Naive thymus-derived CD4-positive, alpha-beta T cell (primary cell): Measurements from ENCODE around the gene VPS29. TPM values are rescaled to one million over a fixed set of nuclear protein-coding genes. Genes with fewer than 3 reads are reported as not detected.
A peak's percentile ranks its signal among the peaks of the same experiment; 100 is the strongest.
"Not testable (repeated sequence)": the region's sequence is repeated elsewhere in the genome, so short reads cannot be mapped to it uniquely, and the experiment has no call there.

Experiments
- ATAC-seq: fragments of 150-1000 bp; cut with Tn5 transposase; 2 replicates; pipeline ENCODE4 v1.10.0; 2021; ENCODE audit warnings: mild to moderate bottlenecking, moderate library complexity
- CTCF ChIA-PET: fragments of 350-600 bp; sonication (Branson Sonifier 250); formaldehyde crosslinking; loops from one replicate; lab custom pipeline; 2021; ENCODE audit warnings: antibody characterized with exemption; lab: Charles Lee
- POLR2A ChIA-PET: fragments of 350-600 bp; sonication (Branson Sonifier 250); formaldehyde crosslinking; loops from one replicate; lab custom pipeline; 2021; ENCODE audit warnings: antibody characterized with exemption, inconsistent platforms; lab: Charles Lee
- DNase-seq, 9 donors: peaks; one replicate each; pipeline versions ENCODE4 v3.0.0 to v3.0.0-alpha.2; 2020 to 2022; ENCODE audit warnings: mixed read lengths in 1 of 9
- H3K27ac ChIP-seq: one replicate; pipeline ENCODE4 v1.7.0; 2013; ENCODE audit warnings: mild to moderate bottlenecking, low read depth, low read length, moderate library complexity
- H3K27me3 ChIP-seq, 2 donors: one replicate each; pipeline ENCODE4 v1.7.0; 2013; ENCODE audit warnings: low read length in 2 of 2, mild to moderate bottlenecking in 2 of 2, moderate library complexity in 2 of 2; ENCODE audit not compliant: control insufficient read depth in 2 of 2, insufficient read depth in 2 of 2
- H3K36me3 ChIP-seq, 3 experiments: 1 replicate in 2 of 3; 2 replicates in 1 of 3; pipeline ENCODE4 v1.7.0; 2013; ENCODE audit warnings: low read length in 3 of 3, mild to moderate bottlenecking in 3 of 3, moderate library complexity in 1 of 3; ENCODE audit not compliant: insufficient read depth in 3 of 3, control insufficient read depth in 2 of 3
- H3K4me1 ChIP-seq, 2 donors: one replicate each; pipeline ENCODE4 v1.7.0; 2013; ENCODE audit warnings: low read length in 2 of 2, mild to moderate bottlenecking in 2 of 2, moderate library complexity in 1 of 2; ENCODE audit not compliant: control insufficient read depth in 2 of 2, insufficient read depth in 2 of 2
- H3K4me3 ChIP-seq: 2 replicates; pipeline ENCODE4 v1.7.0; 2013; ENCODE audit warnings: mild to moderate bottlenecking, low read length
- H3K9me3 ChIP-seq, 3 experiments: 1 replicate in 2 of 3; 2 replicates in 1 of 3; pipeline ENCODE4 v1.7.0; 2013; ENCODE audit warnings: low read length in 3 of 3; ENCODE audit not compliant: control insufficient read depth in 2 of 3
- H3K27ac Mint-ChIP-seq, 9 donors: one replicate each; pipeline ENCODE4 v1.8.0; 2020 to 2022; ENCODE audit warnings: mixed read lengths in 9 of 9, mild to moderate bottlenecking in 8 of 9, moderate library complexity in 5 of 9, inconsistent platforms in 2 of 9
- H3K27me3 Mint-ChIP-seq, 5 donors: one replicate each; pipeline ENCODE4 v1.8.0; 2021 to 2022; ENCODE audit warnings: mixed read lengths in 5 of 5, mild to moderate bottlenecking in 1 of 5
- H3K36me3 Mint-ChIP-seq, 5 donors: one replicate each; pipeline ENCODE4 v1.8.0; 2020 to 2022; ENCODE audit warnings: mixed read lengths in 5 of 5, mild to moderate bottlenecking in 3 of 5, inconsistent platforms in 1 of 5
- H3K4me1 Mint-ChIP-seq, 7 donors: one replicate each; pipeline ENCODE4 v1.8.0; 2020 to 2022; ENCODE audit warnings: mixed read lengths in 7 of 7, mild to moderate bottlenecking in 3 of 7, inconsistent platforms in 1 of 7
- H3K4me3 Mint-ChIP-seq, 10 donors: one replicate each; pipeline ENCODE4 v1.8.0; 2020 to 2022; ENCODE audit warnings: mild to moderate bottlenecking in 10 of 10, mixed read lengths in 10 of 10, moderate library complexity in 6 of 10, inconsistent platforms in 2 of 10
- H3K9me3 Mint-ChIP-seq, 11 donors: one replicate each; pipeline ENCODE4 v1.8.0; 2020 to 2022; ENCODE audit warnings: mixed read lengths in 11 of 11, mild to moderate bottlenecking in 4 of 11, inconsistent platforms in 1 of 11, moderate library complexity in 1 of 11
- intact Hi-C, 2 donors: fragments of 100-400 bp; cut with micrococcal nuclease; formaldehyde crosslinking; loops; one replicate each; pipeline ENCODE4 v1.15.1; 2023
- polyA plus RNA-seq, 2 donors: library from polyadenylated mRNA; unstranded; fragments of 300-500 nt; fragmentation: Illumina TruSeq; gene quantifications; one replicate each; pipeline ENCODE4 v1.2.3, GENCODE V29; 2021
- total RNA-seq, 6 experiments: library from RNA in 5 of 6; stranded (reverse) in 5 of 6; gene quantifications; 1 replicate in 5 of 6; 2 replicates in 1 of 6; pipeline ENCODE4 v1.2.3 and lab custom pipeline; 2021 to 2026

VPS29 gene
- total and polyA plus RNA-seq, 7 experiments from 2014 or later, result 78.5 to 158 (median 118) TPM

DNA sequence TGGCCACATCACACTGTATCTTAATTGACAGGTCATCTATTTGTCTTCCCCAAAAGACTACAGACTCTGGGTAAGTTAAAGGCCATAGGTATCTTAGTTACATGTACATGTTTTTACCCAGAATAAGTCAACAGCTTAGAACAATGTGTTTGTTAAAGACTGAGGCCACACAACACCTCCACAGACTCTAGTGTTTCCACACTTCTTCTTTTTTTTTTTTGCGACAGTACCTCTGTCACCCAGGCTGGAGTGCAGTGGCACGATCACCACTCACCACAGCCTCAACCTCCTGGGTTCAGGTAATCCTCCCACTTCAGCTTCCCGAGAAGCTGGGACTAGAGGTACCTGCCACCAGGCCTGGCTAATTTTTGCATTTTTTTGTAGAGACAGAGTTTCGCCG is 35.1 kb downstream of the VPS29 start:
- no peaks in the 10 kb centered on the region for H3K27me3 ChIP-seq
- Mint-ChIP-seq H3K4me3 (peak overlapping the region; percentile 21 to 100 (median 62)), H3K27me3 (no peaks in the 10 kb centered on the region), H3K9me3 (peaks cover 0 to 3% (median 0%) of the 10 kb centered on the region in 11 donors), H3K4me1 (peaks cover 20 to 74% (median 40%) of the 10 kb centered on the region in 7 donors), H3K36me3 (peaks cover 0 to 14% (median 8%) of the 10 kb centered on the region in 5 donors), H3K27ac (peak overlapping the region in 1 of 9 donors; percentile 45)
- peaks cover 0 to 25% (median 0%) of the 10 kb centered on the region in 3 experiments for H3K36me3 ChIP-seq
- no peaks in the 10 kb centered on the region for H3K9me3 ChIP-seq
- H3K4me1 ChIP-seq, result peaks cover 10 to 19% of the 10 kb centered on the region in 2 donors
- POLR2A ChIA-PET, result interaction anchor here (1.1 to 5.2 kb wide), 4 partner anchors 16 to 118 kb away, joined by 3 to 88 read pairs (median 4); partner anchors contain the start of genes ARPC3, RAD9B and VPS29
- H3K27ac ChIP-seq, result peak overlapping the region; percentile 90
- DNase-seq (no peak), ATAC-seq (no peak)
- no peak overlapping the region for H3K4me3 ChIP-seq
- intact Hi-C loops, result loop anchor here (5.0 kb wide), 3 partner anchors 86 to 469 kb away; partner anchors contain the start of genes ANKRD13A (in 1 of the 2) and GIT2 (in 1 of the 2)
- CTCF ChIA-PET, result interaction anchor here (0.5 to 5.3 kb wide), 5 partner anchors 18 to 225 kb away, joined by 3 to 49 read pairs (median 6); partner anchors contain the start of gene ARPC3

- Mint-ChIP-seq H3K36me3 (peaks cover 0 to 14% (median 7%) of the 10 kb centered on the region in 5 donors), H3K4me3 (peak overlapping the region in 3 of 10 donors; percentile 10 to 63 (median 36)), H3K4me1 (peaks cover 16 to 71% (median 40%) of the 10 kb centered on the region in 7 donors), H3K27ac (peak overlapping the region in 1 of 9 donors; percentile 74)
- peaks cover 10 to 19% of the 10 kb centered on the region in 2 donors for H3K4me1 ChIP-seq
- not testable (repeated sequence) for H3K4me3 ChIP-seq, H3K9me3 Mint-ChIP-seq, ATAC-seq, H3K27me3 Mint-ChIP-seq, H3K9me3 ChIP-seq, H3K27me3 ChIP-seq, H3K27ac ChIP-seq, DNase-seq
- peaks cover 0 to 26% (median 0%) of the 10 kb centered on the region in 3 experiments for H3K36me3 ChIP-seq
- ChIA-PET CTCF (interaction anchor here (1.2 to 5.3 kb wide), 2 partner anchors 34 to 136 kb away, joined by 9 to 49 read pairs; no protein-coding TSS in a partner anchor), POLR2A (interaction anchor here (0.6 to 5.2 kb wide), 4 partner anchors 14 to 1589 kb away, joined by 3 to 88 read pairs (median 4); partner anchors contain the start of genes ARPC3, RAD9B and VPS29)
- intact Hi-C loops, result loop anchor here (5.0 kb wide), 3 partner anchors 87 to 468 kb away; partner anchors contain the start of genes ANKRD13A (in 1 of the 2) and GIT2 (in 1 of the 2)
These were observed 36.1 kb downstream of the VPS29 start for GRCh38 chr12:110465765-110466164.

DNA sequence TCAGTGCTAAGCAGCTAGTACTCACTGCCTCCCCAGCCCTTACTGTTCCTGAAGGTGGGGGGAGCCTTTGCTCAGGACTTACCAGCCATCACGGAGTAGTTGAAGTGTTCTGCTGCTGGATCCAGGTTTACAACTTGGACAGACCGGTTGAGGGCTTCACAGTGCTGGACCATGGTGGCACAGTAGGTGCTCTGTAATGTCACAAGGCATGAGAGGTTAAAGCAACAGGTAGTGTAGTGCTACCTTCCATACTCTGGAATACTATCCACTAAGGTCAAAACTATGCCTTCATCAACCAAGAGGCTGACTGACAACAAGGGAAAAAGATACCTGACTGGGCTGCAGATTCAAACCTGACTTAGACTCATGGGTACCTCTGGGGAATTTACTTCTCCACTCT is 36.9 kb downstream of the VPS29 start:
- H3K4me1 ChIP-seq, result peaks cover 10 to 18% of the 10 kb centered on the region in 2 donors
- H3K36me3 ChIP-seq, result peaks cover 0 to 26% (median 1%) of the 10 kb centered on the region in 3 experiments
- H3K9me3 ChIP-seq, result no peaks in the 10 kb centered on the region
- intact Hi-C loops, result loop anchor here (5.0 kb wide), 3 partner anchors 87 to 468 kb away; partner anchors contain the start of genes ANKRD13A (in 1 of the 2) and GIT2 (in 1 of the 2)
- H3K27ac Mint-ChIP-seq, result no peak overlapping the region
- no peaks in the 10 kb centered on the region for H3K27me3 Mint-ChIP-seq
- POLR2A ChIA-PET, result interaction anchor here (5.2 kb wide), 1 partner anchor 14 kb away, joined by 88 read pairs; the partner anchor contains the start of gene ARPC3
- peak overlapping the region in 1 of 10 donors; percentile 10 for H3K4me3 Mint-ChIP-seq
- no peak overlapping the region for H3K4me3 ChIP-seq
- CTCF ChIA-PET, result interaction anchor here (0.6 to 0.7 kb wide), 2 partner anchors 12 to 19 kb away, joined by 3 read pairs; no protein-coding TSS in a partner anchor
- ATAC-seq (no peak), DNase-seq (no peak)
- H3K36me3 Mint-ChIP-seq, result peaks cover 0 to 19% (median 8%) of the 10 kb centered on the region in 5 donors
- no peaks in the 10 kb centered on the region for H3K27me3 ChIP-seq
- H3K27ac ChIP-seq, result no peak overlapping the region
- H3K9me3 Mint-ChIP-seq, result peaks cover 0 to 3% (median 0%) of the 10 kb centered on the region in 11 donors
- H3K4me1 Mint-ChIP-seq, result peaks cover 14 to 66% (median 41%) of the 10 kb centered on the region in 7 donors

DNA sequence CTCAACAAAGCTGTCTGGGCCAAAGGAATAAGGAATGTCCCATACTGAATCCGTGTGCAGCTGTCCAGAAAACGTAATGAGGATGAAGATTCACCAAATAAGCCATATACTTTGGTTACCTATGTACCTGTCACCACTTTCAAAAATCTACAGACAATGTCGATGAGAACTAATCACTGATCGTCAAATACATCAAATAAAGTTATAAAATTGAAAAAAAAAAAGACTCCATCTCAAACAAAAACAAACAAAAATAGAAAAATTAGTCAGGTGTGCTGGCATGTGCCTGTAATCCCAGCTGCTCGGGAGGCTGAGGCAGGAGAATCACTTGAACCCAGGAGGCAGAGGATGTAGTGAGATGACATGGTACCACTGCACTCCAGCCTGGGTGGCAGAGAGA is 40.7 kb downstream of the VPS29 start:
- peaks cover 0 to 36% (median 3%) of the 10 kb centered on the region in 3 experiments for H3K36me3 ChIP-seq
- Mint-ChIP-seq H3K36me3 (peaks cover 3 to 30% (median 16%) of the 10 kb centered on the region in 5 donors), H3K4me1 (peaks cover 0 to 34% (median 17%) of the 10 kb centered on the region in 7 donors)
- H3K4me3 ChIP-seq, H3K4me1 ChIP-seq, DNase-seq, intact Hi-C loops, H3K27me3 Mint-ChIP-seq, H3K27ac Mint-ChIP-seq, H3K4me3 Mint-ChIP-seq, H3K27ac ChIP-seq, H3K9me3 ChIP-seq, ATAC-seq, H3K27me3 ChIP-seq, H3K9me3 Mint-ChIP-seq, CTCF ChIA-PET: not testable (repeated sequence)
- POLR2A ChIA-PET, result interaction anchor here (1.4 kb wide), 1 partner anchor 11 kb away, joined by 3 read pairs; the partner anchor contains the start of gene ARPC3

- DNase-seq (no peak), ATAC-seq (no peak)
- ChIA-PET POLR2A (interaction anchor here (0.6 to 1.5 kb wide), 2 partner anchors 9 to 123 kb away, joined by 3 to 5 read pairs; partner anchors contain the start of genes FAM216A and GPN3), CTCF (interaction anchor here (0.6 to 1.2 kb wide), 4 partner anchors 9 to 985 kb away, joined by 3 to 6 read pairs (median 4); partner anchors contain the start of gene ARPC3)
- peaks cover 0 to 2% (median 0%) of the 10 kb centered on the region in 11 donors for H3K9me3 Mint-ChIP-seq
- H3K9me3 ChIP-seq, result no peaks in the 10 kb centered on the region
- no peak overlapping the region for H3K4me3 Mint-ChIP-seq
- no peak overlapping the region for H3K27ac ChIP-seq
- peak overlapping the region in 1 of 9 donors; percentile 43 for H3K27ac Mint-ChIP-seq
- H3K36me3 ChIP-seq, result peaks cover 0 to 42% (median 3%) of the 10 kb centered on the region in 3 experiments
- H3K27me3 ChIP-seq, result no peaks in the 10 kb centered on the region
- peaks cover 0 to 12% (median 10%) of the 10 kb centered on the region in 7 donors for H3K4me1 Mint-ChIP-seq
- H3K4me3 ChIP-seq, result no peak overlapping the region
- H3K27me3 Mint-ChIP-seq, result no peaks in the 10 kb centered on the region
- H3K36me3 Mint-ChIP-seq, result peaks cover 3 to 26% (median 15%) of the 10 kb centered on the region in 5 donors
- H3K4me1 ChIP-seq, result no peaks in the 10 kb centered on the region
- intact Hi-C loops, result no loop called here
These were observed 43.2 kb downstream of the VPS29 start for GRCh38 chr12:110458756-110459155.

DNA sequence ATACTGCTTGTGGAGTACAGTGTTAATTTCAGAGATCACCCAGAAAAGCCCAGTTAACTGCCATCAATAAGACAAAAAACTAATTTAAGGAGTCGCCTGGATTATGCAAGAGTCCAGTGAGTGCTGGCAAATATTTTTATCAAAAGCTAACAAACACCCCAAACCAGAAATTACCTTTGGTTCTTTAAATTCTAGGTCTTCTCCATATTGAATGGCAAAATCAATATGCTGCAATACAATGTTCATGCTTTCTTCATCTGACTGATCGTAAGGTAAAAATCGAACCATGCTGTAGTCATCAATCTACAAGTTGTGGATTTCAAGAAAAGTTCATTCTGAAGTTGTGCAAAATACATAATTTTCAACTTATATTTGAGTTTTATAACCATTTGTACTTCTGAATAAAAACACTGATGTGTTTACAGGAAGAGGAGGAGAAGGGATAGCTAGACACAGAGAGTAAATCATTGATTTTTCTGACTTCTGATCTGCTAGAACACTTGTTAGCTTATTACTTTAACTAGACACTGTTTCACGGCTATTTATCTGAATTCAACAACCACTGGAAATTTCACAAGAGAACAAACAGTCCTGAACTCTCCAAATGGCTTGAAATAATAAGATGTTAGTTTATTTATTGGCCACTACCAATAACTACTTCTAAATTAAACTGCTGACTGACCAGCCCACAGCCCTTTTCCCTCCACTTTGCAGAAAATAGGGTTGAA is 48.2 kb downstream of the VPS29 start:
- peaks cover 0 to 3% (median 0%) of the 10 kb centered on the region in 5 donors for H3K27me3 Mint-ChIP-seq
- Histone ChIP-seq H3K4me1 (peaks cover 6 to 7% of the 10 kb centered on the region in 2 donors), H3K36me3 (peaks cover 0 to 36% (median 0%) of the 10 kb centered on the region in 3 experiments), H3K4me3 (no peak overlapping the region), H3K27me3 (no peaks in the 10 kb centered on the region), H3K27ac (no peak overlapping the region), H3K9me3 (no peaks in the 10 kb centered on the region)
- peak overlapping the region in 1 of 9 donors; percentile 5 for H3K27ac Mint-ChIP-seq
- ATAC-seq (no peak), DNase-seq (no peak)
- ChIA-PET CTCF (interaction anchor here (0.6 to 6.1 kb wide), 3 partner anchors 23 to 147 kb away, joined by 3 to 87 read pairs (median 4); no protein-coding TSS in a partner anchor), POLR2A (interaction anchor here (6.1 kb wide), 1 partner anchor 14 kb away, joined by 88 read pairs; the partner anchor contains the start of genes FAM216A and GPN3)
- no peak overlapping the region for H3K4me3 Mint-ChIP-seq
- H3K9me3 Mint-ChIP-seq, result peaks cover 0 to 5% (median 0%) of the 10 kb centered on the region in 11 donors
- intact Hi-C loops, result loop anchor here (5.0 kb wide), 3 partner anchors 51 to 741 kb away; partner anchors contain the start of genes ANAPC7 (in 1 of the 2) and FAM222A (in 1 of the 2)
- H3K4me1 Mint-ChIP-seq, result peaks cover 12 to 24% (median 21%) of the 10 kb centered on the region in 7 donors
- H3K36me3 Mint-ChIP-seq, result peaks cover under 1 to 19% (median 10%) of the 10 kb centered on the region in 5 donors
